ENCODE measurements around the gene UEVLD. TPM values are rescaled to one million over a fixed set of nuclear protein-coding genes. Genes with fewer than 3 reads are reported as not detected.

Gene UEVLD
- 10 to 100 TPM; 16.1 to 17.6 TPM for total RNA-seq
- long read RNA-seq, full-length matches to known transcripts = 12 of 18 reads
- long read RNA-seq, partial matches to known transcripts = 1 of 18 reads
- long read RNA-seq, other reads (novel, unspliced or antisense) = 5 of 18 reads

GRCh38 chr11:18588297-18589252 is at the start of gene UEVLD:
Gene UEVLD, minus strand, starts transcription at chr11:18588734. Its CDS starts 80 bp downstream, at chr11:18588654.
- DNase-seq (peak; percentile 93), ATAC-seq (peak; percentile 97 to 98)
- intact Hi-C loops (cut with DNase I) = loop anchor here in 1 of 2 donors (2.0 to 5.0 kb wide), 2 partner anchors 46 to 134 kb away; partner anchors contain the start of gene SPTY2D1

GRCh38 chr11:18634140-18635032 is 45.9 kb upstream of the UEVLD start, which contains the start of gene SPTY2D1:
Gene SPTY2D1, minus strand, starts transcription at chr11:18634342. Its CDS starts 85 bp downstream, at chr11:18634257.
- ATAC-seq (peak; percentile 99), DNase-seq (peak; percentile 100)
- intact Hi-C loops (cut with DNase I) = loop anchor here in 1 of 2 donors (2.0 to 5.0 kb wide), 3 partner anchors 46 to 107 kb away; partner anchors contain the start of genes TMEM86A, TSG101 and UEVLD

GRCh38 chr11:18633256-18634139 is 45.0 kb upstream of the UEVLD start:
- intact Hi-C loops (cut with DNase I) = loop anchor here in 1 of 2 donors (2.0 to 5.0 kb wide), 3 partner anchors 45 to 106 kb away; partner anchors contain the start of genes TMEM86A, TSG101 and UEVLD
- DNase-seq (no peak), ATAC-seq (no peak)

GRCh38 chr11:18632841-18633240 is 44.3 kb upstream of the UEVLD start:
- intact Hi-C loops (cut with DNase I) = loop anchor here in 1 of 2 donors (5.0 kb wide), 2 partner anchors 64 to 106 kb away; partner anchors contain the start of genes TMEM86A and TSG101
- DNase-seq (no peak), ATAC-seq (no peak)

GRCh38 chr11:18624161-18624560 is 35.6 kb upstream of the UEVLD start:
- intact Hi-C loops (cut with DNase I) = no loop called here
- ATAC-seq (no peak), DNase-seq (no peak)

- intact Hi-C loops (cut with DNase I) = no loop called here
- DNase-seq = no peak
- ATAC-seq = no peak
Measured at GRCh38 chr11:18623707-18624106, 35.2 kb upstream of the UEVLD start.

- no peak for DNase-seq
- ATAC-seq = peak; percentile 59 to 78
- intact Hi-C loops (cut with DNase I) = no loop called here
Measured at GRCh38 chr11:18618342-18619025, 29.9 kb upstream of the UEVLD start.

- intact Hi-C loops (cut with DNase I) = no loop called here
- peak; percentile 31 to 41 for ATAC-seq
- no peak for DNase-seq
Measured at GRCh38 chr11:18617688-18618341, 29.3 kb upstream of the UEVLD start.

GRCh38 chr11:18615628-18616392 is 27.3 kb upstream of the UEVLD start:
- intact Hi-C loops (cut with DNase I) = no loop called here
- no peak for DNase-seq
- no peak for ATAC-seq

- ATAC-seq (no peak), DNase-seq (no peak)
- intact Hi-C loops (cut with DNase I) = no loop called here
Measured at GRCh38 chr11:18614667-18615066, 26.1 kb upstream of the UEVLD start.

GRCh38 chr11:18612394-18612793 is 23.9 kb upstream of the UEVLD start:
- DNase-seq = no peak
- intact Hi-C loops (cut with DNase I) = no loop called here
- no peak for ATAC-seq

- no peak for ATAC-seq
- no peak for DNase-seq
- intact Hi-C loops (cut with DNase I) = no loop called here
Measured at GRCh38 chr11:18611196-18611595, 22.7 kb upstream of the UEVLD start.

GRCh38 chr11:18608376-18608775 is 19.8 kb upstream of the UEVLD start:
- DNase-seq (no peak), ATAC-seq (peak in 1 of 2 donors; percentile 55)
- intact Hi-C loops (cut with DNase I) = no loop called here

GRCh38 chr11:18600915-18601569 is 12.5 kb upstream of the UEVLD start:
- intact Hi-C loops (cut with DNase I) = no loop called here
- DNase-seq (no peak), ATAC-seq (peak; percentile 68 to 73)

GRCh38 chr11:18599739-18600230 is 11.3 kb upstream of the UEVLD start, which contains the start of gene MISFA:
Gene MISFA, plus strand, starts transcription at chr11:18599789. Its CDS starts 140 bp downstream, at chr11:18599929.
- ATAC-seq (no peak), DNase-seq (no peak)
- intact Hi-C loops (cut with DNase I) = no loop called here

All from left cardiac atrium (tissue), 4 donors.